ENCODE results near the gene HSBP1L1.

DNA sequence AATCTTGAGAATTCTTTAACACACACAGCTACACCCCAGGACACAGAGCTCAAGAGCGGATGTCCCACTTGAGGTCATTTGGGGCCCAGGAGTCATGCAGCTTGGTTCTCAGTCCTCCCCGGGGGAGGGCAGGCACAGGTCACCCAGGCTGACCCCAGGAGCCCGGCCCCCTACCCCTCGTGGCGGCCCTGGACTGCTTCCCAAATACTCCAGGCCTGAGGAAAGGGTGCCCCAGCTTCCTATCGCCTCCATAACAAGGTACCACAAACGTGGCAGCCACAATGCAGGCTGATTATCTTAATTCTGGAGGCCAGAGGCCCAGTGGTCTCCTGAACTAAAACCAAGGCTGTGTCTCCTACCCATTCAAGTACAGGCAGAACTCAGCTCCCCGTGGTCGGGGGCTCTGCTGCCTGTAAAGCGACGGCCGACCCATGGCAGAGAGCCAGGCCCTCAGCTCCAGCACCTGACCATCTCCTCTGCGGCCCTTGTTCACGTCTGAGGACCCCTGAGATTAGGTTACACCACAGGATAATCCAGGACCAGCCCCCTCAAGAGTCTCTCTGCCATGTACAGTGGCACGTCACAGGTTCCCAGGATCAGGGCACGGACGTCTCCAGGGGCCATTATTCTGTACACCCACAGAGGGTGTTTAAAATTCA, 23.5 kb upstream of the HSBP1L1 start:
- TF ChIP-seq EP300 (IDR thresholded peaks at IDR 0.05; ENCODE audit: borderline replicate concordance) (no peak), RAD21 (IDR thresholded peaks at IDR 0.05; ENCODE audit: low read depth) (no peak), TAF1 (IDR thresholded peaks at IDR 0.05; ENCODE audit: low read depth) (no peak), CEBPB (IDR thresholded peaks at IDR 0.05) (no peak), FOXM1 (IDR thresholded peaks at IDR 0.05; ENCODE audit: borderline replicate concordance, low read depth) (no peak), EGR1 (IDR thresholded peaks at IDR 0.05) (no peak), CREB1 (IDR thresholded peaks at IDR 0.05; ENCODE audit: low read depth) (no peak), NFIC (IDR thresholded peaks at IDR 0.05) (no peak), ZBTB7A (IDR thresholded peaks at IDR 0.05; ENCODE audit: low read depth) (no peak), YY1 (IDR thresholded peaks at IDR 0.05; ENCODE audit: low read depth) (no peak)
- TF ChIP-seq, protein P1, sequence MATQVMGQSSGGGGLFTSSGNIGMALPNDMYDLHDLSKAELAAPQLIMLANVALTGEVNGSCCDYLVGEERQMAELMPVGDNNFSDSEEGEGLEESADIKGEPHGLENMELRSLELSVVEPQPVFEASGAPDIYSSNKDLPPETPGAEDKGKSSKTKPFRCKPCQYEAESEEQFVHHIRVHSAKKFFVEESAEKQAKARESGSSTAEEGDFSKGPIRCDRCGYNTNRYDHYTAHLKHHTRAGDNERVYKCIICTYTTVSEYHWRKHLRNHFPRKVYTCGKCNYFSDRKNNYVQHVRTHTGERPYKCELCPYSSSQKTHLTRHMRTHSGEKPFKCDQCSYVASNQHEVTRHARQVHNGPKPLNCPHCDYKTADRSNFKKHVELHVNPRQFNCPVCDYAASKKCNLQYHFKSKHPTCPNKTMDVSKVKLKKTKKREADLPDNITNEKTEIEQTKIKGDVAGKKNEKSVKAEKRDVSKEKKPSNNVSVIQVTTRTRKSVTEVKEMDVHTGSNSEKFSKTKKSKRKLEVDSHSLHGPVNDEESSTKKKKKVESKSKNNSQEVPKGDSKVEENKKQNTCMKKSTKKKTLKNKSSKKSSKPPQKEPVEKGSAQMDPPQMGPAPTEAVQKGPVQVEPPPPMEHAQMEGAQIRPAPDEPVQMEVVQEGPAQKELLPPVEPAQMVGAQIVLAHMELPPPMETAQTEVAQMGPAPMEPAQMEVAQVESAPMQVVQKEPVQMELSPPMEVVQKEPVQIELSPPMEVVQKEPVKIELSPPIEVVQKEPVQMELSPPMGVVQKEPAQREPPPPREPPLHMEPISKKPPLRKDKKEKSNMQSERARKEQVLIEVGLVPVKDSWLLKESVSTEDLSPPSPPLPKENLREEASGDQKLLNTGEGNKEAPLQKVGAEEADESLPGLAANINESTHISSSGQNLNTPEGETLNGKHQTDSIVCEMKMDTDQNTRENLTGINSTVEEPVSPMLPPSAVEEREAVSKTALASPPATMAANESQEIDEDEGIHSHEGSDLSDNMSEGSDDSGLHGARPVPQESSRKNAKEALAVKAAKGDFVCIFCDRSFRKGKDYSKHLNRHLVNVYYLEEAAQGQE (IDR thresholded peaks at IDR 0.05; ENCODE audit: low read depth) = no peak
- TF ChIP-seq, protein P2, sequence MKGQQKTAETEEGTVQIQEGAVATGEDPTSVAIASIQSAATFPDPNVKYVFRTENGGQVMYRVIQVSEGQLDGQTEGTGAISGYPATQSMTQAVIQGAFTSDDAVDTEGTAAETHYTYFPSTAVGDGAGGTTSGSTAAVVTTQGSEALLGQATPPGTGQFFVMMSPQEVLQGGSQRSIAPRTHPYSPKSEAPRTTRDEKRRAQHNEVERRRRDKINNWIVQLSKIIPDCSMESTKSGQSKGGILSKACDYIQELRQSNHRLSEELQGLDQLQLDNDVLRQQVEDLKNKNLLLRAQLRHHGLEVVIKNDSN (IDR thresholded peaks at IDR 0.05) = no peak
- TF ChIP-seq, protein P3, sequence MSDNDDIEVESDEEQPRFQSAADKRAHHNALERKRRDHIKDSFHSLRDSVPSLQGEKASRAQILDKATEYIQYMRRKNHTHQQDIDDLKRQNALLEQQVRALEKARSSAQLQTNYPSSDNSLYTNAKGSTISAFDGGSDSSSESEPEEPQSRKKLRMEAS (IDR thresholded peaks at IDR 0.05) = no peak

Data from Ishikawa (cell line).